GM13976 (cell line): ENCODE data around the gene ACACA.

ENCODE experiments used
- DNase-seq: peaks from one replicate; pipeline ENCODE4 v3.0.0; 2012; ENCODE audit warnings: low spot score
- in situ Hi-C: fragments of 300-500 bp; cut with MboI; formaldehyde crosslinking; loops from one replicate; pipeline ENCODE4 v1.12.0; 2022; ENCODE audit warnings: low sequenced_read_pairs, mixed read lengths, inconsistent platforms; ENCODE audit not compliant: unreplicated experiment
- TF ChIP-seq, protein P1 (sequence below): IDR thresholded peaks from 2 replicates; pipeline ENCODE4 v1.5.1; 2012; ENCODE audit warnings: borderline replicate concordance, mild to moderate bottlenecking; ENCODE audit not compliant: insufficient read depth; ENCODE audit errors: extremely low read depth, missing control alignments, control extremely low read depth

The ACACA gene

DNA sequence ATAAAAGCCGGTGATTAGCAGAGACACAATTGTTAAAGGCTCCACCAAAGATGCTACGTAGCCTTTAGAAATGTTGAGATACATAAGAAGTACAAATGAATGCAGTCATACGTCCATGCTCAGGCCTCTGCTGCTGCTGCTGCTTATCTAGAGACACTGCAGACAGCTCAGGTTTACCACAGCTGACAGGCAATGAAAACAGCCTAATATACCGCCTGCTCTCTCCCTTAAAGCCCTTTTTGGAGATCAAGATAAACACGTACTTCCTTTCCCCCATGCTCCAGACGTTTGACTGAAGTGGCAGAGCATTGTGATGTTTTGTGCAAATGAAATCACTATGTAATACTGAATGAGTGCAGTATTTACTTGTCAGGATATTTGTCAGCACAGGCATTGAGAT lies 272.6 kb downstream of the ACACA start:
- no peak for DNase-seq
- in situ Hi-C loops = no loop called here
- TF ChIP-seq, protein P1, sequence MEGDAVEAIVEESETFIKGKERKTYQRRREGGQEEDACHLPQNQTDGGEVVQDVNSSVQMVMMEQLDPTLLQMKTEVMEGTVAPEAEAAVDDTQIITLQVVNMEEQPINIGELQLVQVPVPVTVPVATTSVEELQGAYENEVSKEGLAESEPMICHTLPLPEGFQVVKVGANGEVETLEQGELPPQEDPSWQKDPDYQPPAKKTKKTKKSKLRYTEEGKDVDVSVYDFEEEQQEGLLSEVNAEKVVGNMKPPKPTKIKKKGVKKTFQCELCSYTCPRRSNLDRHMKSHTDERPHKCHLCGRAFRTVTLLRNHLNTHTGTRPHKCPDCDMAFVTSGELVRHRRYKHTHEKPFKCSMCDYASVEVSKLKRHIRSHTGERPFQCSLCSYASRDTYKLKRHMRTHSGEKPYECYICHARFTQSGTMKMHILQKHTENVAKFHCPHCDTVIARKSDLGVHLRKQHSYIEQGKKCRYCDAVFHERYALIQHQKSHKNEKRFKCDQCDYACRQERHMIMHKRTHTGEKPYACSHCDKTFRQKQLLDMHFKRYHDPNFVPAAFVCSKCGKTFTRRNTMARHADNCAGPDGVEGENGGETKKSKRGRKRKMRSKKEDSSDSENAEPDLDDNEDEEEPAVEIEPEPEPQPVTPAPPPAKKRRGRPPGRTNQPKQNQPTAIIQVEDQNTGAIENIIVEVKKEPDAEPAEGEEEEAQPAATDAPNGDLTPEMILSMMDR = no peak

GRCh38 chr17:37133136-37133535 lies 273.5 kb downstream of the ACACA start:
- DNase-seq = no peak
- in situ Hi-C loops = no loop called here
- TF ChIP-seq, protein P1 = no peak

DNA sequence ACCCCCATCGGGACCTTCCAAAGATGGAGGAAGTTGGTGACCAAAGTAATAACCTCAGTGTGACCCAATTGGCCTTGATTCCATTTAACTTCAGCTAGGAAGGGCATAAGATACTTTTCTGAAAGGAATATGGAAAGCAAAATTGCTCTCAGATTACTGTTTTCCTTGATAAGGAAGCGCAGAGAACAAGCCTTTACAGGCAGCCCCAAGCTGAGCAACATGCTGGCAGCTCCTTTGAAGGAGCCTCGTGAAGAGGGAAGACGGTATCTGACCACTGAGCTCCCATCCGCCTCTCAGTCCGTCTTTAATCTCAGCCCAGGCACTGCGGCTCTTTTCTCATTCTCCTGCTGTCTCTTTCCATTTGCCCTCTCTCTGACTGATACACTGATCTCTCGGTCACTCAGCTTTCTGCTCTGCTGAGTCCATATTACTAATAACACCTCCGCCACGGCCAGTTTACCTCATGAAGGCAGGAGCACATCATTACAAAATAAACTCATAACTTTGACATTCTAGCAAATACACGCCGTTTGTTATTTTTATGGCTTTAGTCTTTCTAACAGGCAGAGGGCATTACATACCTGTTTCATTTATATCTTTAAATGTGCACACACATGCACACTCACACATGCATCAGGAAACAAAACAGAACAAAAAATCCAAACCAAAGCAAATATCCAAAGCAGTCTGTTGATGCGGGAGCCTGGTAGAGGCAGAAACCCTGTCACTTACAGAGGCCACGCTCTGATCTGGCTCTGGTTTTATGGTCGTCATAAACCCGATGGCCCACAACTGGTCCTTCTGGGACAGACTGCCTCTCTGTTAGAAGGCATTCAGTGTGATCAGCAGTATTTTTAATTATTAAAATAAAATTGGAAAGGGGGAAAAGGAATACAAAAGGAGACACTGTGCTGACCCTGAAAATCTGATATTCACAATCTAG lies 274.7 kb downstream of the ACACA start:
- in situ Hi-C loops = no loop called here
- no peak for DNase-seq
- TF ChIP-seq, protein P1 = no peak

GRCh38 chr17:37130984-37131446 lies 275.6 kb downstream of the ACACA start:
- no peak for DNase-seq
- in situ Hi-C loops = no loop called here
- TF ChIP-seq, protein P1 = no peak

DNA sequence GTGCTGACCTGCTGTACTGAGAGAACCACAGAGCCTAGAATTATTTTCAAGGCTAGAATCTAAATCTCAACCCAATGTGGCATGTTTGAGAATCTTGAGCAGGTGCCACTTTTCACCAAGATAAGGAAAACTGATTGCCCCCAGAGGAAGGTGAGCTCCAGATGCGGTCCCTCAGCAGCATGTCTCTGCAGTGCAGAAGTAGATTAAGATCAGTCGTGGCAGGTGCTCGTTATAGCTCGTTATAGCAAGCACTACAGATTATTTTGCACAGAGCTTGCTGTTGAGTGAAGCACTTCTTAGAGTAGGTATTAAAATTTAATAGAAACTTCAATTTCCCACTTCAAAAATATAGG lies 281.8 kb downstream of the ACACA start:
- no peak for DNase-seq
- in situ Hi-C loops = no loop called here

DNA sequence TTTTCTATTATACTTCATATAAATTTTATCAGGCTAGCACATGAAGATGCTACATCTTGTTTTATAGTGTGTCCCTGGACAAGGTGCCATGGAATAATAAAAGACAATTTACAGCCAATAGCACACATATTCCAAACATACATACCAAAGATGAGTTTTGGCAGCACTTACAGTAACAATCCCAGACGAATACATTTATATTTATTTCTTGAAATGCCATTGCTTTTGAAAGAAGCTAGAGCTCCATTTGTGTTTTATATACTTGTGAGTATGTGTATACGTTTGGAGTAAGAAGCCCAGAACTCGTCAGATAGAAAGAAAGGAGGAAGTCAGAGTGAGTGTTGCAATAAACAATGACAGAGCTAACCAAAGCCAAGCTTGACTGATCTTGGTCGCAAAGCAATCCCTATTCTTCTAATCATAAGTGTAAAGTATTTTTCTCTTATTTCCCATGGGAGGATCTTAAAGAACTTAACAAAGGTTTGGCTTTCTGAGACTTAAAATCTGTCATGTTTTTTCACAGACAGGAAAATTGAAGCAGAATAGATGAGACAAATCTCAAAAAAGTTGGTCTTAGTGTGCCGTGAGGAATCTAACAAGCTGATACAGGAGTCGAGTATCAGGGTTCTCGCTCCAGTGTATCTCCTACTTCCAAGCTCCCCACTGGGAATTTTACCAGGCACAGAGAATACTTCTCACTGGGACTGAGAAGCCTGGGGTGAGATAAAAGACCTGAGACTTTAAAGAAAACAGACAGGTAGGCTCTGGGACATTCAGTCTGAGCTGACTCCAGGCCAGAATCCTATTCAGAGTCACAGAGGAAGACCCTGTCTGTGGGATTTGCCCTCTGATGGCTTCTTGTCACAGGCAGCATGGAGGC lies 282.5 kb downstream of the ACACA start:
- no peak for DNase-seq
- in situ Hi-C loops = no loop called here
- TF ChIP-seq, protein P1 = no peak

More for the DNA sequence above, 281.8 kb downstream of the ACACA start:
- TF ChIP-seq, protein P1 = no peak
